HCT116 (cell line): ENCODE measurements around the gene TM9SF4. TPM values are rescaled to one million over a fixed set of nuclear protein-coding genes. Genes with fewer than 3 reads are reported as not detected.

Experiments
- ATAC-seq: fragments of 200-7000 bp; cut with Tn5 transposase; 2 replicates; pipeline ENCODE4 v1.9.1; 2020; ENCODE audit warnings: mild to moderate bottlenecking, moderate library complexity
- BruUV-seq: library from RNA; stranded (reverse); fragments of 400-500 nt; replicated peaks from 2 replicates; lab custom pipeline; 2021; lab: Mats Ljungman, UMichigan
- CTCF ChIA-PET: fragments of 300-600 bp; sonication (Branson Sonifier 250); formaldehyde crosslinking; loops from one replicate; lab custom pipeline; 2021; ENCODE audit warnings: antibody characterized with exemption; lab: Charles Lee
- POLR2A ChIA-PET: fragments of 300-600, 350-600 bp; sonication (Branson Sonifier 250); formaldehyde crosslinking; loops from one replicate; lab custom pipeline; 2021; ENCODE audit warnings: antibody characterized with exemption; lab: Charles Lee
- RAD21 ChIA-PET, 2 experiments: fragments of 300-600 bp; sonication (Branson Sonifier 250); formaldehyde crosslinking; loops; one replicate each; lab custom pipeline; 2023; ENCODE audit warnings: low total read pairs in 2 of 2; ENCODE audit not compliant: uncharacterized antibody in 2 of 2, unreplicated experiment in 2 of 2, low non-redundant PET in 1 of 2; lab: Charles Lee
- DNase-seq: peaks from one replicate; pipeline ENCODE4 v3.0.0-alpha.2; 2010; ENCODE audit warnings: low read depth, low spot score
- H2AFZ ChIP-seq: fragments of 200-600 bp; shearing (Covaris generic), sonication (generic); 2 replicates; pipeline ENCODE4 v1.6.1; 2017; ENCODE audit warnings: low read depth, mixed run types, mixed read lengths, antibody characterized with exemption, low read length; ENCODE audit not compliant: poor library complexity, severe bottlenecking
- H3K27ac ChIP-seq: 2 replicates; pipeline ENCODE4 v1.5.1; 2012; ENCODE audit warnings: low read depth, low read length
- H3K27me3 ChIP-seq: fragments of 200-600 bp; sonication (generic); 2 replicates; pipeline ENCODE4 v1.6.1; 2016; ENCODE audit warnings: mixed run types, low read length, mixed read lengths; ENCODE audit not compliant: insufficient read depth
- H3K36me3 ChIP-seq, 2 experiments: fragments of 200-500 bp in 1 of 2; fragments of 200-600 bp in 1 of 2; sonication (Bioruptor generic) in 1 of 2; sonication (generic) in 1 of 2; 2 replicates each; pipeline versions ENCODE4 v1.5.1 to v1.6.1; 2014 to 2016; ENCODE audit warnings: low read length in 2 of 2, inconsistent platforms in 1 of 2, mixed read lengths in 1 of 2, mixed run types in 1 of 2; ENCODE audit not compliant: insufficient read depth in 2 of 2, control insufficient read depth in 1 of 2
- H3K4me1 ChIP-seq, 2 experiments: fragments of 200-600 bp in 1 of 2; sonication (generic) in 1 of 2; 2 replicates each; pipeline versions ENCODE4 v1.5.1 to v1.6.1; 2012 to 2017; ENCODE audit warnings: low read length in 2 of 2, inconsistent platforms in 1 of 2, mild to moderate bottlenecking in 1 of 2, mixed read lengths in 1 of 2, mixed run types in 1 of 2, moderate library complexity in 1 of 2; ENCODE audit not compliant: insufficient read depth in 2 of 2, control insufficient read depth in 1 of 2
- H3K4me2 ChIP-seq: fragments of 200-600 bp; sonication (generic); 2 replicates; pipeline ENCODE4 v1.6.1; 2017; ENCODE audit warnings: mixed run types, low read length, mixed read lengths
- H3K4me3 ChIP-seq, 2 experiments: fragments of 200-600 bp in 1 of 2; sonication (generic) in 1 of 2; replicated peaks in 1 of 2; 2 replicates each; pipeline ENCODE4 v1.5.1; 2011 to 2016; ENCODE audit warnings: low read length in 2 of 2, control low read depth in 1 of 2, low read depth in 1 of 2, mild to moderate bottlenecking in 1 of 2, mixed read lengths in 1 of 2, mixed run types in 1 of 2
- H3K79me2 ChIP-seq: fragments of 200-600 bp; sonication (generic); 2 replicates; pipeline ENCODE4 v1.6.1; 2017; ENCODE audit warnings: mild to moderate bottlenecking, mixed run types, low read length, moderate library complexity, mixed read lengths; ENCODE audit not compliant: insufficient read depth
- H3K9ac ChIP-seq: fragments of 200-600 bp; sonication (generic); 2 replicates; pipeline ENCODE4 v1.6.1; 2016; ENCODE audit warnings: low read length, mixed read lengths
- H3K9me2 ChIP-seq: fragments of 200-600 bp; sonication (generic), shearing (Covaris generic); 2 replicates; pipeline ENCODE4 v1.6.1; 2017; ENCODE audit warnings: mixed run types, mild to moderate bottlenecking, moderate library complexity; ENCODE audit not compliant: insufficient read depth
- H3K9me3 ChIP-seq, 2 experiments: fragments of 200-500 bp in 1 of 2; fragments of 200-600 bp in 1 of 2; sonication (Bioruptor generic) in 1 of 2; sonication (generic) in 1 of 2; 2 replicates each; pipeline ENCODE4 v1.6.1; 2014 to 2017; ENCODE audit warnings: low read length in 2 of 2, mixed read lengths in 2 of 2, inconsistent platforms in 1 of 2, low read depth in 1 of 2, mild to moderate bottlenecking in 1 of 2, mixed run types in 1 of 2, moderate library complexity in 1 of 2; ENCODE audit not compliant: control insufficient read depth in 1 of 2, insufficient read depth in 1 of 2
- H4K20me1 ChIP-seq: fragments of 200-600 bp; sonication (generic), shearing (Covaris generic); 2 replicates; pipeline ENCODE4 v1.6.1; 2017; ENCODE audit warnings: mixed run types, mild to moderate bottlenecking, moderate library complexity; ENCODE audit not compliant: insufficient read depth
- ATF3 ChIP-seq: IDR thresholded peaks from 2 replicates; pipeline ENCODE4 v1.6.1; 2012
- CBX3 ChIP-seq: IDR thresholded peaks from 2 replicates; pipeline ENCODE4 v1.6.1; 2012; ENCODE audit warnings: low read depth
- CEBPB ChIP-seq: IDR thresholded peaks from 2 replicates; pipeline ENCODE4 v1.6.1; 2012; ENCODE audit warnings: low read depth
- EGR1 ChIP-seq: IDR thresholded peaks from 2 replicates; pipeline ENCODE4 v1.6.1; 2012; ENCODE audit warnings: low read depth
- ELF1 ChIP-seq: IDR thresholded peaks from 2 replicates; pipeline ENCODE4 v1.6.1; 2012; ENCODE audit warnings: low read depth, borderline replicate concordance
- EZH2 ChIP-seq: fragments of 200-600 bp; sonication (generic); IDR thresholded peaks from 2 replicates; pipeline ENCODE4 v1.6.1; 2017; ENCODE audit warnings: antibody characterized with exemption, mixed run types
- EZH2phosphoT487 ChIP-seq: fragments of 200-600 bp; IDR thresholded peaks from 2 replicates; pipeline ENCODE4 v1.6.1; 2018; ENCODE audit warnings: antibody characterized with exemption, borderline replicate concordance
- POLR2A ChIP-seq: IDR thresholded peaks from 2 replicates; pipeline ENCODE4 v1.7.0; 2011; ENCODE audit warnings: borderline replicate concordance; ENCODE audit not compliant: insufficient read depth, insufficient read length; ENCODE audit errors: extremely low read depth
- POLR2AphosphoS5 ChIP-seq: IDR thresholded peaks from 2 replicates; pipeline ENCODE4 v1.6.1; 2011; ENCODE audit warnings: mild to moderate bottlenecking, low read depth, low read length, moderate library complexity
- SIN3A ChIP-seq: IDR thresholded peaks from 2 replicates; pipeline ENCODE4 v1.6.1; 2012; ENCODE audit warnings: low read depth
- SP1 ChIP-seq: IDR thresholded peaks from 2 replicates; pipeline ENCODE4 v1.6.1; 2012; ENCODE audit warnings: low read depth
- SRF ChIP-seq: IDR thresholded peaks from 2 replicates; pipeline ENCODE4 v1.6.1; 2012; ENCODE audit warnings: low read depth
- YY1 ChIP-seq: IDR thresholded peaks from 2 replicates; pipeline ENCODE4 v1.6.1; 2011; ENCODE audit warnings: low read length, low read depth, moderate library complexity, mild to moderate bottlenecking; ENCODE audit not compliant: insufficient replicate concordance; ENCODE audit errors: extremely low read depth
- ZBTB33 ChIP-seq: IDR thresholded peaks from 2 replicates; pipeline ENCODE4 v1.6.1; 2011; ENCODE audit warnings: mild to moderate bottlenecking, low read length, moderate library complexity; ENCODE audit not compliant: insufficient replicate concordance; ENCODE audit errors: extremely low read depth
- ZFX ChIP-seq: fragments of 450-650 bp; IDR thresholded peaks from 2 replicates; pipeline ENCODE4 v1.6.1; 2017
- ZNF274 ChIP-seq: fragments of 200-500 bp; sonication (Bioruptor generic); IDR thresholded peaks from 2 replicates; pipeline ENCODE4 v1.6.1; 2014; ENCODE audit warnings: mild to moderate bottlenecking, low read depth, low read length, inconsistent platforms
- intact Hi-C: fragments of 100-400 bp; cut with micrococcal nuclease; formaldehyde crosslinking; loops from 2 replicates; pipeline ENCODE4 v1.10.0; 2022
- total RNA-seq: library from RNA; stranded (reverse); gene quantifications from one replicate; pipeline ENCODE4 v1.2.1, GENCODE V29; 2021; ENCODE audit not compliant: unreplicated experiment

The TM9SF4 gene
- total RNA-seq, 1 experiment from 2014 or later: 51.2 TPM

- Histone ChIP-seq H3K79me2 (peaks cover 11% of the 10 kb centered on the region), H3K4me1 (no peaks in the 10 kb centered on the region), H3K36me3 (peaks cover 37 to 46% of the 10 kb centered on the region in 2 experiments; a peak in 3 of 4 replicates), H2AFZ (no peak overlapping the region), H3K9me3 (no peaks in the 10 kb centered on the region), H3K9me2 (no peaks in the 10 kb centered on the region), H3K9ac (no peak overlapping the region), H3K27me3 (no peaks in the 10 kb centered on the region), H3K4me2 (no peak overlapping the region), H3K4me3 (no peak overlapping the region), H4K20me1 (no peaks in the 10 kb centered on the region), H3K27ac (no peak overlapping the region)
- no peak for TF ChIP-seq ZBTB33
- no peak for TF ChIP-seq CBX3
- no peak for TF ChIP-seq ZNF274
- TF ChIP-seq POLR2A: no peak
- no peak for TF ChIP-seq SP1
- no peak for TF ChIP-seq POLR2AphosphoS5
- no peak for TF ChIP-seq ZFX
- TF ChIP-seq ELF1: no peak
- TF ChIP-seq EZH2phosphoT487: no peak
- no peak for TF ChIP-seq EZH2
- no peak for TF ChIP-seq SRF
- no peak for TF ChIP-seq CEBPB
- TF ChIP-seq SIN3A: no peak
- TF ChIP-seq EGR1: no peak
- no peak for TF ChIP-seq ATF3
- TF ChIP-seq YY1: no peak
- BruUV-seq: no TSS peak
- POLR2A ChIA-PET: no interaction called here
- CTCF ChIA-PET: no interaction called here
- DNase-seq (no peak), ATAC-seq (no peak)
- RAD21 ChIA-PET: no interaction called here
- intact Hi-C loops: no loop called here
These were observed 29.4 kb downstream of the TM9SF4 start for GRCh38 chr20:32138921-32139320.
